Measurements from ENCODE around the gene MRPL14.
A peak's percentile ranks its signal among the peaks of the same experiment; 100 is the strongest.

MRPL14 gene

DNA sequence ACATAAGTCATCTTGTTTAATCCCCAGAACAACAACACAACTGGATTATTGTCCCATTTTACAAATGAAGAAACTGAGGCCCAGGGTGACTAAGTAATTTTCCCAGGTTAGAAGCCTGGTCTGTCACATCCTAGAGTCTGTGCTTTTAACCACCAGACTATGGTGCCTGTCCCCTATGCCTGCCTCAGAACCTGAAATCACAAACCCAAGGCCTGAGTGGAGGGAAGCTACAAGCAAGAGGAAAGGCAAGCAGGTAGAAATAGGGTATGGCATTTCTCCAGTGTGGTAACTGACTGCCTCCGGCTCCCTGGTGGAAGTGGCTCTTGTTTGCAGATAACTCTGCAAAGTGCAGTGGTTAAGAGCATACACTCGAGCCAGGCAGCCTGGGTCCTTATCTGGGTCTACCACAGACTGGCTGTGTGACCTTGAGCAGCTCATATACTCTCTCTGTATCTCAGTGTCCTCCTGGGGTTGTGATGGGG is 2.6 kb upstream of the MRPL14 start:
- H3K9ac ChIP-seq (ENCODE audit: low read length): no peak overlapping the region
- no peak overlapping the region for H3K4me3 ChIP-seq (ENCODE audit: insufficient read depth in 1 of 2, low read depth in 1 of 2, low read length in 2 of 2)
- H2AK5ac ChIP-seq (ENCODE audit: low read length, severe bottlenecking): no peak overlapping the region
- H3K4me1 ChIP-seq (ENCODE audit: control insufficient read depth, insufficient read depth, low read depth, low read length): peaks cover 23% of the 10 kb centered on the region
- WGBS: 92% methylated on average over 2 of the region's 2 CpGs
- no peak overlapping the region for H2BK15ac ChIP-seq (ENCODE audit: low read depth, poor library complexity, severe bottlenecking)
- H3K27me3 ChIP-seq (ENCODE audit: control insufficient read depth in 1 of 2, insufficient read depth in 1 of 2, low read length in 2 of 2): no peaks in the 10 kb centered on the region
- no peak overlapping the region for H2AFZ ChIP-seq (ENCODE audit: low read depth, low read length)
- no peaks in the 10 kb centered on the region for H3K9me3 ChIP-seq (ENCODE audit: control insufficient read depth, low read length)
- H3K14ac ChIP-seq (ENCODE audit: low read length in 2 of 2): no peak overlapping the region
- no peak overlapping the region for H2BK120ac ChIP-seq (ENCODE audit: low read depth, low read length)
- no peak for DNase-seq
- no peak overlapping the region for H3K27ac ChIP-seq (ENCODE audit: low read length, poor library complexity, severe bottlenecking)
- peaks cover 34% of the 10 kb centered on the region for H3K79me1 ChIP-seq (replicated peaks; ENCODE audit: low read length, poor library complexity, severe bottlenecking)
- no peak overlapping the region for H3K23ac ChIP-seq (ENCODE audit: low read length in 2 of 2)
- peaks cover 6 to 19% of the 10 kb centered on the region in 2 experiments for H3K36me3 ChIP-seq (ENCODE audit: control insufficient read depth in 1 of 2, insufficient read depth in 2 of 2, low read depth in 1 of 2, low read length in 2 of 2)
- no peak overlapping the region for H3K4ac ChIP-seq (ENCODE audit: low read depth in 1 of 2, low read length in 2 of 2)
- H2BK5ac ChIP-seq (ENCODE audit: low read depth, low read length, poor library complexity, severe bottlenecking): no peak overlapping the region
- no peak overlapping the region for H3K18ac ChIP-seq (ENCODE audit: low read depth in 1 of 2, low read length in 2 of 2)
- no peak overlapping the region for H4K8ac ChIP-seq (ENCODE audit: low read length)
- no peak overlapping the region for H3K4me2 ChIP-seq (ENCODE audit: low read length, poor library complexity, severe bottlenecking)
- H2BK12ac ChIP-seq (ENCODE audit: low read length in 2 of 2): no peak overlapping the region
- no peak overlapping the region for H4K91ac ChIP-seq (ENCODE audit: low read length)

DNA sequence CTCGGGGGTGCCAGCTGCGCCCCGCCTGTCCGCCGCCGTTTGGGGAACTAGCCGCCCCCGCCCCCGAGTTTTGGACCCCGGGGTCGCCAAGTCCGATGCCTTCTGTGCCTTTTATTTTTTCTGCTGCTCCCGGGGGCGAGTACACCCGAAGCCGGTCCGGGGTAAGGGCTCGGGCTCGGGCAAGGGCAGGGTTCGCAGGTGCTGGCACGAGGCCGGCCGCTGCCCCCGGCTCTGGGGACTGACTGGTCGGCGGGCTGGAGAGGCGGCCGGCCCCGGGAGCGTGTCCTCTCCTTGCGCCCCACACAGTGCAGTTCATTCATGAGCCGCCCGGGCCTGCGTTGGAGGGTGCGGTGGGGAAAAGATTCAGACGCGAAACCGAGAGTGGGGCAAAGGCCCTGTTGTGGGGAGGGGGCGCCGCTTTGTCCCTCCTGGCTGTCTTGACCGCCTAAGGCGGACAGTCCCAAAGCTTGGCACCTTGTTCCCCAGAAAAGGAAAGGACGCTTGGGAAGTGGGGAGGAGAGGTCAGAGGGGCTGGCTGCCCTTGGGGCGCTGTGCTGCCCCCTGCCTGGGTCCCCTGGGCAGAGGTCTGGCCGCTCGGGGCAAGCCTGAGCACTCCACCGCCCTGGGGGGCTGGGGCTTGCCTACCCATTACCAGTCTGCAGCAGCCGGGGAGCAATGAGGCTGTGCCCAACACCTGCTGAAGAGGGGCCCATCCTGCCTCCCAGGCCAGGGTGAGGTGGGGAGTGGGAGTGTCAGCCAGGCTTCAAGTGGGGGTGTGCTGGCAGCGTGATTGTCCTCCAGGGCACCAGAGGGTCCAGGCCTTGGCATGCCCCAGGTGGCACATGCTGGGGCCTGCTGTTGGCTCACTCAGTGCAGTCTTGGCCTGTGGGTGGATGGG is 1.0 kb upstream of the MRPL14 start:
- Histone ChIP-seq H2BK12ac (ENCODE audit: low read length in 2 of 2) (peak overlapping the region in 1 of 2 experiments; percentile 47), H2BK5ac (ENCODE audit: low read depth, low read length, poor library complexity, severe bottlenecking) (peak overlapping the region; percentile 90), H4K8ac (ENCODE audit: low read length) (peak overlapping the region; percentile 76), H3K18ac (ENCODE audit: low read depth in 1 of 2, low read length in 2 of 2) (peak overlapping the region; percentile 86 to 90), H3K79me1 (replicated peaks; ENCODE audit: low read length, poor library complexity, severe bottlenecking) (peaks cover 21% of the 10 kb centered on the region), H2AFZ (ENCODE audit: low read depth, low read length) (peak overlapping the region; percentile 87), H2AK5ac (ENCODE audit: low read length, severe bottlenecking) (peak overlapping the region; percentile 29), H3K27ac (ENCODE audit: low read length, poor library complexity, severe bottlenecking) (no peak overlapping the region), H2BK120ac (ENCODE audit: low read depth, low read length) (peak overlapping the region; percentile 98), H3K14ac (ENCODE audit: low read length in 2 of 2) (peak overlapping the region; percentile 41 to 88), H2BK15ac (ENCODE audit: low read depth, poor library complexity, severe bottlenecking) (no peak overlapping the region), H3K4me1 (ENCODE audit: control insufficient read depth, insufficient read depth, low read depth, low read length) (peaks cover 19% of the 10 kb centered on the region), H3K4me3 (ENCODE audit: insufficient read depth in 1 of 2, low read depth in 1 of 2, low read length in 2 of 2) (peak overlapping the region; percentile 89 to 93), H3K4me2 (ENCODE audit: low read length, poor library complexity, severe bottlenecking) (peak overlapping the region; percentile 95), H3K9me3 (ENCODE audit: control insufficient read depth, low read length) (no peaks in the 10 kb centered on the region), H3K27me3 (ENCODE audit: control insufficient read depth in 1 of 2, insufficient read depth in 1 of 2, low read length in 2 of 2) (no peaks in the 10 kb centered on the region), H4K91ac (ENCODE audit: low read length) (peak overlapping the region; percentile 23), H3K9ac (ENCODE audit: low read length) (peak overlapping the region; percentile 87), H3K36me3 (ENCODE audit: control insufficient read depth in 1 of 2, insufficient read depth in 2 of 2, low read depth in 1 of 2, low read length in 2 of 2) (peaks cover 6 to 11% of the 10 kb centered on the region in 2 experiments), H3K23ac (ENCODE audit: low read length in 2 of 2) (peak overlapping the region in 1 of 2 experiments; percentile 96), H3K4ac (ENCODE audit: low read depth in 1 of 2, low read length in 2 of 2) (peak overlapping the region; percentile 35 to 89)
- DNase-seq: peak; percentile 57
- 9% methylated on average over 49 of the region's 49 CpGs for WGBS

DNA sequence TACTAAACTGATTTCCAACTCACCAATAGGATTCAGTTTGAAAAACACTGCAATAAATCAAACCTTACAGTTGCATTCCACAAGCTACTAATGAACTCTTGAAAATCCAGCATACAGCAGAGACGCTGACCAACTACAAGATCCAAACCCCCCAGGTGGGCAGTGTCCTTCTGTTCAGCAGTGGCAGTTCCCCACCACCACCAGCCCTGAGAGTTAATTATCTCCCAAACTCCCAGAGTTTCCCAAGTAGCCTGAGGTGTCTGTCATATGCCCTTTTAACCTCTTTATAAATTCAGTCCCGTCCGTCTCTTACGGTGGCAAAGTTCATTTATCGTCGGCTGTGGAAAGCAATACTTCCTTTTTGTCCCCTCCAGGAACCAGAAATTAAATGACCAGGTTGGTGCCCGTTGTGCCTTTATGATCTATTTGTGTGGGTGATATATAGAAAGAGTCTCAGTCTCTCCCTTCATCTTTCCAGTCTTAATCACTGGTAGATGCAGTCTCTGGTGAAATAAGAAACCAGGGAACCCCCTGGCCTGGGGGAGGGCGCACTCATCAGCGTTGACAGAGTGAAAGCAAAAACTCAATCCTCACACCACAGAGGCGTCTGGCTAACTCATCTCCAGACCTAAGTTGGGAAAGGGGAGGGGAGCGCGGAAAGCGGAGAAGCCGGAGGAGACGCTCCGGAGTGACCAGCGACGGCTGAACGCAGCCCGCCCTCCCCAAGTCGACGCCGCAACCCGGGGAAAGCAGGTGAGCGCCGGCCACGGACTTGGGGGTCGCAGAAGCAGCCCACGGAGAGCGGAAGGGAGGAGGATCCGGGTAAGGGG is 717 bp downstream of the MRPL14 start:
- Histone ChIP-seq H3K4me2 (ENCODE audit: low read length, poor library complexity, severe bottlenecking) (peak overlapping the region; percentile 89), H3K9ac (ENCODE audit: low read length) (peak overlapping the region; percentile 94), H3K27me3 (ENCODE audit: control insufficient read depth in 1 of 2, insufficient read depth in 1 of 2, low read length in 2 of 2) (no peaks in the 10 kb centered on the region), H3K36me3 (ENCODE audit: control insufficient read depth in 1 of 2, insufficient read depth in 2 of 2, low read depth in 1 of 2, low read length in 2 of 2) (peaks cover 6 to 7% of the 10 kb centered on the region in 2 experiments), H3K18ac (ENCODE audit: low read depth in 1 of 2, low read length in 2 of 2) (peak overlapping the region; percentile 86 to 97), H3K4ac (ENCODE audit: low read depth in 1 of 2, low read length in 2 of 2) (peak overlapping the region in 1 of 2 experiments; percentile 77), H2BK5ac (ENCODE audit: low read depth, low read length, poor library complexity, severe bottlenecking) (peak overlapping the region; percentile 98), H2BK120ac (ENCODE audit: low read depth, low read length) (peak overlapping the region; percentile 78), H4K8ac (ENCODE audit: low read length) (no peak overlapping the region), H2BK15ac (ENCODE audit: low read depth, poor library complexity, severe bottlenecking) (peak overlapping the region; percentile 66), H2AK5ac (ENCODE audit: low read length, severe bottlenecking) (no peak overlapping the region), H2BK12ac (ENCODE audit: low read length in 2 of 2) (no peak overlapping the region), H4K91ac (ENCODE audit: low read length) (peak overlapping the region; percentile 91), H3K9me3 (ENCODE audit: control insufficient read depth, low read length) (no peaks in the 10 kb centered on the region), H2AFZ (ENCODE audit: low read depth, low read length) (no peak overlapping the region), H3K4me1 (ENCODE audit: control insufficient read depth, insufficient read depth, low read depth, low read length) (peaks cover 15% of the 10 kb centered on the region), H3K27ac (ENCODE audit: low read length, poor library complexity, severe bottlenecking) (peak overlapping the region; percentile 96), H3K79me1 (replicated peaks; ENCODE audit: low read length, poor library complexity, severe bottlenecking) (peaks cover 10% of the 10 kb centered on the region), H3K14ac (ENCODE audit: low read length in 2 of 2) (no peak overlapping the region), H3K4me3 (ENCODE audit: insufficient read depth in 1 of 2, low read depth in 1 of 2, low read length in 2 of 2) (peak overlapping the region; percentile 93 to 97), H3K23ac (ENCODE audit: low read length in 2 of 2) (no peak overlapping the region)
- WGBS: 3% methylated on average over 9 of the region's 31 CpGs
- DNase-seq: peak; percentile 93
